Cardiac septum (tissue), 1 donor: ENCODE data around the gene OR4D10. TPM values are rescaled to one million over a fixed set of nuclear protein-coding genes. Genes with fewer than 3 reads are reported as not detected.
"Not testable (repeated sequence)": the region's sequence is repeated elsewhere in the genome, so short reads cannot be mapped to it uniquely, and the experiment has no call there.

Source experiments
- DNase-seq: peaks from one replicate; pipeline ENCODE4 v3.0.0-alpha.2; 2020; ENCODE audit warnings: low spot score
- intact Hi-C: fragments of 100-400 bp; cut with DNase I; formaldehyde crosslinking; loops from one replicate; pipeline ENCODE4 v1.14.0; 2022
- total RNA-seq: library from RNA; stranded (reverse); fragmentation: NEBNext Ultra II Directional; extraction: Animal tissue kit (Norgen Biotek cat#: 25700); gene quantifications from one replicate; pipeline ENCODE4 v1.2.1, GENCODE V29; 2021
- donor health status: DM: no; HTN: no; CAD: no.

OR4D10 gene
- total RNA-seq, 1 donor from 2014 or later = not detected

DNA sequence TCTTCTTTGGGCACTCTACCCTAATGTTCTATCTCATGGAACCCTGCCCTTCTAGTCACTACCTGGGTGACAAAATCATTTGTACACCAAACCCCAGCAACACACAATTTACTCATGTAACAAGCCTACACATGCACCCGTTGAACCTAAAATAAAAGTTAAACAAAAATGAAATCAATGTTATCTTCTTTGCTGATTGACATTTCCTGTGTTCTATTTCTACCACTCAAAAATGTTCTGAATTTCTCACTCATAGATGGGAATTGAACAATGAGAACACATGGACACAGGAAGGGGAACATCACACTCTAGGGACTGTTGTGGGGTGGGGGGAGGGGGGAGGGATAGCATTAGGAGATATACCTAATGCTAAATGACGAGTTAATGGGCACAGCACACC, 47.0 kb downstream of the OR4D10 start:
- DNase-seq, intact Hi-C loops: not testable (repeated sequence)

DNA sequence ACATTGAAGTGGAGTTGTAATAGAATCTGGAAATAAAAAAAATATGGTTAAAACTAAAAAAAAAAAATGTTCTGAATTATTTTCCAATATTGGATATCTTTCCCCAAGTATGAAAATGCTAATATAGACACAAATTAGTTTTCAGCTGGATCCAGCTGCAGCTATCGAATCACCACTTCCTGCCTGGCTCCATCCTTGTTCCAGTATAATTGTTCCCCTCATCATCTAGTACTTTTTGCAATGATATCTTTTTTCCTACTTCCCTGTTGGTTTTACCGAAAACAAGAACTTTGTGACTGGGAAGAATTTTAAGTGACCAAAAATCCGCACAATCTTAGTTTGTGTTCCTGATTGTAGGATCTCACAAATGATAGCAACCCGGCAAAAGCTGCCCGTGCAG, 47.6 kb downstream of the OR4D10 start:
- intact Hi-C loops = no loop called here

DNA sequence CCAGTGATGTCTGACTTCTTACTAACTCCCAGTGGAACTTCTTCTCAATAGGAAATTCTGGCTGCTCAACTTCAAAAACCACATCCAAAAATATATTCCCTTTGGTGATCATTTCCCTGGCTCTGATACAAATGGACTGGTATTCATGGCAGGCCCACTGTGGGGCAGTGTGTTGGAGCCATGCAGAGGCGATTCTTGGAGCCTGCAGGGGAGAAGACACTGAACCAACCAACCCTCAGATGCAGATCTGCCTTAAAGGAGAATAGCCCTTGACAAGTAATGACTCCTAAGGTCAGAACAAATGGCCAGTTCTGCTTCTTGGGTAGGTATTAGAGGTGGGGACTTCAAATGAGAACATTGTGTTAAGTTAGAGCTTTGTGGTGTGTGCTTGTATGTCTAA, 50.4 kb downstream of the OR4D10 start:
- DNase-seq = no peak
- intact Hi-C loops = no loop called here

More for the DNA sequence above, 47.6 kb downstream of the OR4D10 start:
- no peak for DNase-seq

DNA sequence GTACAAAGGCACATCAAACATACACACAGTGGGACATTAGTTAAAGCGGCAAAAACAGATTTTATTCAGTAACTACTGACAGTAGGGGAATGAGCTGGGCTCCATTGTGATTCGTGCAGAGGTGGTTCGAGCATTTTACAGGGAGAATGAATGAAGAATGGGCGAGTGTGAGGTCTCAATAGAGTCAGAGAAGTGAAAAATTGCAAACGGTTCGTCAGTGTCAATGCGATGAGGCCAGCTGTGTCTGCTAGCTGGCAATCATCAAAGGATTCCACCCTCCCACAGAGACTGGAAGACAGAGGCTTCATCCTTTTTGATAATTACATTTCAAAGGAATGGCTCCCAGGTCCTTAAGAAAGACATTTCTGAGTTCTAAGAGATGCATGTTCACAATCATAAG, 55.6 kb downstream of the OR4D10 start:
- intact Hi-C loops = no loop called here
- no peak for DNase-seq

Other genes starting within 250 kb of the OR4D10 start
- gene OR5AN1, start 114.4 kb upstream of the OR4D10 start, total RNA-seq = not detected
- not detected for gene OR5A2, start 46.9 kb upstream of the OR4D10 start, total RNA-seq
- gene OR5A1, start 36.8 kb upstream of the OR4D10 start, total RNA-seq = not detected
- not detected for gene OR4D6, start 16.4 kb upstream of the OR4D10 start, total RNA-seq
- gene OR4D11, start 30.3 kb downstream of the OR4D10 start, total RNA-seq = not detected
- gene OR4D9, start 38.2 kb downstream of the OR4D10 start, total RNA-seq = not detected
- 35.1 TPM for gene OSBP, start 142.5 kb downstream of the OR4D10 start, total RNA-seq
- 23.4 TPM for gene PATL1, start 195.7 kb downstream of the OR4D10 start, total RNA-seq
- gene OR10V1, start 240.5 kb downstream of the OR4D10 start, total RNA-seq = not detected